Measurements from ENCODE around the gene DUSP23. TPM values are rescaled to one million over a fixed set of nuclear protein-coding genes. Genes with fewer than 3 reads are reported as not detected.

The DUSP23 gene
- total and polyA plus RNA-seq, 10 of the 15 experiments (the other 5 are each of a cell fraction or from before 2014, with no cell fraction given), result 1.1 to 6.9 (median 4.1) TPM; not detected in 1

DNA sequence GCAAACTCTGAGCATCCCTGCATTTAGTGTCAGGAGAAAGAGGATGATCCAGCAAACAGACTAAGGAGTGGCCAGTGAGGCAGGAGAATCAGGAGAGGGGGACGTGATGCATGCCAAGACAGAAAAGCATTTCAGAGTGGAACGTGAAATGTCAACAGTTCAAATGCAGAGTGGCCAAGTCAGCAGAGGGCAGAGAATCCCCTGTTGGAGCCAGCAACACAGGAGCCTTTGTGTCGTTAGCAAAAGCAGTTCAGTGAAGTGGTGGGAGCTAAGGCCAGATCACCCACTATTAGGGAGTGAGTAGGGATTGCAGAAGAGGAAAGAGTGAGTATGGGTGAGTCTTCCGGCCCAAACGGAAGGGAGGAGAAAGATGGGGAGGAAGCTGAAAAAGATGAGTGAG, 14.8 kb downstream of the DUSP23 start:
- no peaks in the 10 kb centered on the region for H4K20me1 ChIP-seq (ENCODE audit: control insufficient read depth, insufficient read depth)
- no peak overlapping the region for H3K27ac ChIP-seq (ENCODE audit: control insufficient read depth, insufficient read depth)
- no peak overlapping the region for H3K4me3 ChIP-seq
- BruUV-seq (replicated peaks), result no TSS peak
- no peaks in the 10 kb centered on the region for H3K36me3 ChIP-seq (ENCODE audit: control insufficient read depth in 2 of 2, insufficient read depth in 2 of 2, low read length in 1 of 2)
- POLR2A ChIA-PET, result no interaction called here
- CTCF ChIA-PET, result interaction anchor here (8.6 to 14.4 kb wide), 2 partner anchors 96 to 211 kb away, joined by 147 to 476 read pairs; no protein-coding TSS in a partner anchor
- in situ Hi-C loops (cut with MboI) (loop anchor here (5.0 kb wide), 2 partner anchors 97 to 212 kb away; no protein-coding TSS in a partner anchor), intact Hi-C loops (cut with micrococcal nuclease; ENCODE audit: unreplicated experiment) (loop anchor here (10.0 kb wide), 1 partner anchor 581 kb away; no protein-coding TSS in a partner anchor)
- FAIRE-seq (no peak), ATAC-seq (no peak), DNase-seq (ENCODE audit: low read depth, low spot score) (no peak)
- H3K4me2 ChIP-seq (ENCODE audit: control insufficient read depth, insufficient read depth), result no peak overlapping the region
- SMC1A ChIA-PET (ENCODE audit: uncharacterized antibody, unreplicated experiment), result interaction anchor here (11.2 kb wide), 1 partner anchor 94 kb away, joined by 289 read pairs; no protein-coding TSS in a partner anchor
- no peaks in the 10 kb centered on the region for H3K9me3 ChIP-seq (replicated peaks; ENCODE audit: control insufficient read depth, insufficient read depth, low read length)
- peaks cover 3 to 5% of the 10 kb centered on the region in 2 experiments for H3K27me3 ChIP-seq (replicated peaks in 1 of 2; ENCODE audit: control insufficient read depth in 2 of 2, insufficient read depth in 2 of 2, low read length in 1 of 2)
- H3K9ac ChIP-seq (ENCODE audit: control insufficient read depth, insufficient read depth, low read length), result no peak overlapping the region
- no peak for TF ChIP-seq KAT2A (conservative IDR thresholded peaks at IDR 0.05; ENCODE audit: control insufficient read depth, low read depth, low read length)
- TF ChIP-seq, protein P1, sequence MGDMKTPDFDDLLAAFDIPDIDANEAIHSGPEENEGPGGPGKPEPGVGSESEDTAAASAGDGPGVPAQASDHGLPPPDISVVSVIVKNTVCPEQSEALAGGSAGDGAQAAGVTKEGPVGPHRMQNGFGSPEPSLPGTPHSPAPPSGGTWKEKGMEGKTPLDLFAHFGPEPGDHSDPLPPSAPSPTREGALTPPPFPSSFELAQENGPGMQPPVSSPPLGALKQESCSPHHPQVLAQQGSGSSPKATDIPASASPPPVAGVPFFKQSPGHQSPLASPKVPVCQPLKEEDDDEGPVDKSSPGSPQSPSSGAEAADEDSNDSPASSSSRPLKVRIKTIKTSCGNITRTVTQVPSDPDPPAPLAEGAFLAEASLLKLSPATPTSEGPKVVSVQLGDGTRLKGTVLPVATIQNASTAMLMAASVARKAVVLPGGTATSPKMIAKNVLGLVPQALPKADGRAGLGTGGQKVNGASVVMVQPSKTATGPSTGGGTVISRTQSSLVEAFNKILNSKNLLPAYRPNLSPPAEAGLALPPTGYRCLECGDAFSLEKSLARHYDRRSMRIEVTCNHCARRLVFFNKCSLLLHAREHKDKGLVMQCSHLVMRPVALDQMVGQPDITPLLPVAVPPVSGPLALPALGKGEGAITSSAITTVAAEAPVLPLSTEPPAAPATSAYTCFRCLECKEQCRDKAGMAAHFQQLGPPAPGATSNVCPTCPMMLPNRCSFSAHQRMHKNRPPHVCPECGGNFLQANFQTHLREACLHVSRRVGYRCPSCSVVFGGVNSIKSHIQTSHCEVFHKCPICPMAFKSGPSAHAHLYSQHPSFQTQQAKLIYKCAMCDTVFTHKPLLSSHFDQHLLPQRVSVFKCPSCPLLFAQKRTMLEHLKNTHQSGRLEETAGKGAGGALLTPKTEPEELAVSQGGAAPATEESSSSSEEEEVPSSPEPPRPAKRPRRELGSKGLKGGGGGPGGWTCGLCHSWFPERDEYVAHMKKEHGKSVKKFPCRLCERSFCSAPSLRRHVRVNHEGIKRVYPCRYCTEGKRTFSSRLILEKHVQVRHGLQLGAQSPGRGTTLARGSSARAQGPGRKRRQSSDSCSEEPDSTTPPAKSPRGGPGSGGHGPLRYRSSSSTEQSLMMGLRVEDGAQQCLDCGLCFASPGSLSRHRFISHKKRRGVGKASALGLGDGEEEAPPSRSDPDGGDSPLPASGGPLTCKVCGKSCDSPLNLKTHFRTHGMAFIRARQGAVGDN (IDR thresholded peaks at IDR 0.05), result no peak
- 13% methylated on average over 3 of the region's 5 CpGs for WGBS (ENCODE audit: insufficient coverage, insufficient replicate concordance, low lambda C conversion rate, missing lambda C conversion rate)
- RAD21 ChIA-PET (ENCODE audit: unreplicated experiment), result interaction anchor here (5.5 kb wide), 1 partner anchor 96 kb away, joined by 153 read pairs; no protein-coding TSS in a partner anchor
- H3K4me1 ChIP-seq (ENCODE audit: control insufficient read depth, insufficient read depth, low read length), result peaks cover 9% of the 10 kb centered on the region
- H3K79me2 ChIP-seq (ENCODE audit: control insufficient read depth, insufficient read depth, low read length), result no peaks in the 10 kb centered on the region
- H2AFZ ChIP-seq (ENCODE audit: control insufficient read depth, low read depth, low read length), result no peak overlapping the region

Measured in GM12878 (cell line).